MM.1S (cell line): ENCODE measurements around the gene GFI1B.
"Not testable (repeated sequence)": the region's sequence is repeated elsewhere in the genome, so short reads cannot be mapped to it uniquely, and the experiment has no call there.

Source experiments
- DNase-seq: peaks from one replicate; pipeline ENCODE4 v3.0.0-alpha.2; 2015
- H2AFZ ChIP-seq: fragments of 300-600 bp; sonication (generic); 2 replicates; pipeline ENCODE4 v1.6.0; 2016; ENCODE audit warnings: antibody characterized with exemption, low read length
- H3F3A ChIP-seq: fragments of 300-600 bp; sonication (generic); 2 replicates; pipeline ENCODE4 v1.6.1; 2016; ENCODE audit warnings: mild to moderate bottlenecking, antibody characterized with exemption, low read length, moderate library complexity, mixed read lengths; ENCODE audit not compliant: insufficient read depth
- H3K27ac ChIP-seq: fragments of 300-600 bp; sonication (generic); 2 replicates; pipeline ENCODE4 v1.5.1; 2016; ENCODE audit warnings: mild to moderate bottlenecking, low read length
- H3K27me3 ChIP-seq: fragments of 300-600 bp; sonication (generic); replicated peaks from 2 replicates; pipeline ENCODE4 v1.6.0; 2016; ENCODE audit warnings: low read length; ENCODE audit not compliant: insufficient read depth
- H3K36me3 ChIP-seq: fragments of 300-600 bp; sonication (generic); replicated peaks from 2 replicates; pipeline ENCODE4 v1.6.1; 2016; ENCODE audit warnings: mild to moderate bottlenecking, low read length, mixed read lengths; ENCODE audit not compliant: insufficient read depth
- H3K4me1 ChIP-seq: fragments of 300-600 bp; sonication (generic); 2 replicates; pipeline ENCODE4 v1.6.1; 2016; ENCODE audit warnings: low read length, mixed read lengths
- H3K4me2 ChIP-seq: fragments of 300-600 bp; sonication (generic); 2 replicates; pipeline ENCODE4 v1.6.0; 2016; ENCODE audit warnings: low read depth, low read length
- H3K4me3 ChIP-seq: fragments of 300-600 bp; sonication (generic); 2 replicates; pipeline ENCODE4 v1.5.1; 2016; ENCODE audit warnings: low read length, mixed read lengths
- H3K79me2 ChIP-seq: fragments of 300-600 bp; sonication (generic); 2 replicates; pipeline ENCODE4 v1.6.1; 2016; ENCODE audit warnings: mixed run types, low read length, mixed read lengths
- H3K9ac ChIP-seq: fragments of 300-600 bp; sonication (generic); 2 replicates; pipeline ENCODE4 v1.6.1; 2016; ENCODE audit warnings: low read length, mixed read lengths
- H3K9me2 ChIP-seq: fragments of 300-600 bp; sonication (generic); replicated peaks from 2 replicates; pipeline ENCODE4 v1.6.1; 2016; ENCODE audit warnings: mild to moderate bottlenecking, low read length, mixed read lengths; ENCODE audit not compliant: insufficient read depth
- H3K9me3 ChIP-seq: fragments of 300-600 bp; sonication (generic); replicated peaks from 2 replicates; pipeline ENCODE4 v1.6.1; 2016; ENCODE audit warnings: mild to moderate bottlenecking, low read length, mixed read lengths; ENCODE audit not compliant: insufficient read depth
- H4K20me1 ChIP-seq: fragments of 300-600 bp; sonication (generic); 2 replicates; pipeline ENCODE4 v1.6.1; 2016; ENCODE audit warnings: mild to moderate bottlenecking, low read length, moderate library complexity, mixed read lengths; ENCODE audit not compliant: insufficient read depth
- EZH2 ChIP-seq: fragments of 300-600 bp; sonication (generic); optimal IDR thresholded peaks from 2 replicates; pipeline ENCODE3; 2017; ENCODE audit warnings: low read depth, mild to moderate bottlenecking, antibody characterized with exemption, low read length, mixed read lengths
- EZH2phosphoT487 ChIP-seq: fragments of 300-600 bp; sonication (generic); IDR thresholded peaks from 2 replicates; pipeline ENCODE4 v1.6.1; 2018; ENCODE audit warnings: antibody characterized with exemption, low read length
- TF ChIP-seq, protein P1 (sequence below): fragments of 300-600 bp; sonication (generic); IDR thresholded peaks from 2 replicates; pipeline ENCODE4 v1.5.1; 2016; ENCODE audit warnings: antibody characterized with exemption, low read length, mixed read lengths

GFI1B gene

GRCh38 chr9:132997591-132997990 lies 19.1 kb downstream of the GFI1B start:
- Histone ChIP-seq H3K4me2 (no peak overlapping the region), H4K20me1 (no peaks in the 10 kb centered on the region), H3K36me3 (no peaks in the 10 kb centered on the region), H3K27ac (no peak overlapping the region), H3F3A (no peaks in the 10 kb centered on the region), H3K9ac (no peak overlapping the region), H3K4me3 (no peak overlapping the region), H3K9me2 (no peaks in the 10 kb centered on the region), H3K9me3 (no peaks in the 10 kb centered on the region), H2AFZ (no peak overlapping the region), H3K4me1 (no peaks in the 10 kb centered on the region), H3K79me2 (no peaks in the 10 kb centered on the region), H3K27me3 (peaks cover 95% of the 10 kb centered on the region)
- no peak for DNase-seq
- TF ChIP-seq EZH2phosphoT487 (no peak), EZH2 (no peak)
- TF ChIP-seq, protein P1, sequence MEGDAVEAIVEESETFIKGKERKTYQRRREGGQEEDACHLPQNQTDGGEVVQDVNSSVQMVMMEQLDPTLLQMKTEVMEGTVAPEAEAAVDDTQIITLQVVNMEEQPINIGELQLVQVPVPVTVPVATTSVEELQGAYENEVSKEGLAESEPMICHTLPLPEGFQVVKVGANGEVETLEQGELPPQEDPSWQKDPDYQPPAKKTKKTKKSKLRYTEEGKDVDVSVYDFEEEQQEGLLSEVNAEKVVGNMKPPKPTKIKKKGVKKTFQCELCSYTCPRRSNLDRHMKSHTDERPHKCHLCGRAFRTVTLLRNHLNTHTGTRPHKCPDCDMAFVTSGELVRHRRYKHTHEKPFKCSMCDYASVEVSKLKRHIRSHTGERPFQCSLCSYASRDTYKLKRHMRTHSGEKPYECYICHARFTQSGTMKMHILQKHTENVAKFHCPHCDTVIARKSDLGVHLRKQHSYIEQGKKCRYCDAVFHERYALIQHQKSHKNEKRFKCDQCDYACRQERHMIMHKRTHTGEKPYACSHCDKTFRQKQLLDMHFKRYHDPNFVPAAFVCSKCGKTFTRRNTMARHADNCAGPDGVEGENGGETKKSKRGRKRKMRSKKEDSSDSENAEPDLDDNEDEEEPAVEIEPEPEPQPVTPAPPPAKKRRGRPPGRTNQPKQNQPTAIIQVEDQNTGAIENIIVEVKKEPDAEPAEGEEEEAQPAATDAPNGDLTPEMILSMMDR = no peak

GRCh38 chr9:132998221-132998620 lies 19.7 kb downstream of the GFI1B start:
- DNase-seq, H3K27ac ChIP-seq, H3K4me1 ChIP-seq, H3K4me2 ChIP-seq, H3K9ac ChIP-seq, H4K20me1 ChIP-seq, H3K9me3 ChIP-seq, H3K9me2 ChIP-seq, H3K36me3 ChIP-seq, H2AFZ ChIP-seq, H3F3A ChIP-seq, H3K4me3 ChIP-seq, H3K79me2 ChIP-seq: not testable (repeated sequence)
- H3K27me3 ChIP-seq = peaks cover 95% of the 10 kb centered on the region

DNA sequence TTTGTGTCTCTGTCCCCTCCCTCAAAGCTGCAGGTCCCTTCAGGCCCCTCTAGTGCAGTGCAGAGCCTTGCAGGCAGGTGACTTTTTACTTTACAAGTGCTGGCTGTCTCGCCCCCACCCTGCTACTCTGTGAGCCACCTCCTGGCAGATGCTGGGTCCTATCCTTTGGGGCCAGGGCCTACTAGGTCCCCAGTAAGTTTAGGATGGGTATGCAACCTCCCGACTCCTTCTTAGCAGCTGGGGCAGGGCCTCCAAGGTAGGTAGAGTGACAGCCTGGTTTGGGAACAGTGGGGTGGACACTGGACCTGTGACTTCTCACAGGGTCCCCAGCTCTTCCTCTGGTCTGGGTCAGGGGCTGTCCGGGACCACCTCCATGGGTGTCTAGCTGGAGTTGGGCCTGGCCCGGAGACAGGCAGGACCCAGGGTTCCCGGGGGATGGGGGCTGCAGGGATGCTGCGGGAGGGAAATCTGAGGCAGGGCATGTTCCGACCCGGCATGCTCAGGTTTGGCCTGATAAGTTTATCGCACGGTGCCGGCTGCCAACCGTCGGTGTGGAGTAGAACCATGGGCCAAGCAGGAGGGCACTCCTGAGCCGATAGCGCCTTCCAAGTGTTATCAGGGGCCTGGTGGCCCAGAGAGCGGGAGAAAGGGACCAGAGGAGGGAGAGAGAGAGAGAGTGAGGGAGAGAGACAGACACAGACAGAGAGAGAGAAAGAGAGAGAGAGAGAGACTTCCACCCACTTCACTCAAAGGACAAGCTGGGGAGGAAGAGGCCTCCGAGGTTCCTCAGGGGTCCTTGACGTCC lies 20.5 kb downstream of the GFI1B start:
- TF ChIP-seq, protein P1 = no peak
- no peak for TF ChIP-seq EZH2phosphoT487
- TF ChIP-seq EZH2 = no peak
- Histone ChIP-seq H3K4me3 (no peak overlapping the region), H3K27ac (no peak overlapping the region), H3K9me2 (no peaks in the 10 kb centered on the region), H3K9me3 (no peaks in the 10 kb centered on the region), H3K4me2 (no peak overlapping the region), H3F3A (no peaks in the 10 kb centered on the region), H3K36me3 (no peaks in the 10 kb centered on the region), H3K79me2 (no peaks in the 10 kb centered on the region), H4K20me1 (no peaks in the 10 kb centered on the region), H3K9ac (no peak overlapping the region), H3K4me1 (no peaks in the 10 kb centered on the region), H2AFZ (no peak overlapping the region), H3K27me3 (peaks cover 95% of the 10 kb centered on the region)
- DNase-seq = no peak
